ENCODE results near the gene SLC1A1.

SLC1A1 gene

GRCh38 chr9:4581861-4582565, 91.7 kb downstream of the SLC1A1 start:
- no peak for DNase-seq

GRCh38 chr9:4583001-4583400, 92.7 kb downstream of the SLC1A1 start:
- DNase-seq = no peak

- DNase-seq = no peak
Measured at GRCh38 chr9:4584636-4585035, 94.4 kb downstream of the SLC1A1 start.

GRCh38 chr9:4585135-4585534, 94.9 kb downstream of the SLC1A1 start:
- no peak for DNase-seq

GRCh38 chr9:4588721-4589120, 98.5 kb downstream of the SLC1A1 start:
- DNase-seq = no peak

- DNase-seq = no peak
Measured at GRCh38 chr9:4590430-4591122, 100.3 kb downstream of the SLC1A1 start.

GRCh38 chr9:4591123-4591500, 100.8 kb downstream of the SLC1A1 start:
- no peak for DNase-seq

GRCh38 chr9:4592295-4592694, 102.0 kb downstream of the SLC1A1 start:
- DNase-seq = no peak

GRCh38 chr9:4592886-4593285, 102.6 kb downstream of the SLC1A1 start:
- no peak for DNase-seq

- DNase-seq = no peak
Measured at GRCh38 chr9:4594545-4594944, 104.3 kb downstream of the SLC1A1 start.

GRCh38 chr9:4594994-4595393, 104.7 kb downstream of the SLC1A1 start:
- DNase-seq = no peak

- DNase-seq = peak; percentile 54
Measured at GRCh38 chr9:4596165-4596922, 106.1 kb downstream of the SLC1A1 start.

GRCh38 chr9:4600368-4600767, 110.1 kb downstream of the SLC1A1 start:
- no peak for DNase-seq

- DNase-seq = no peak
Measured at GRCh38 chr9:4603830-4604229, 113.6 kb downstream of the SLC1A1 start.

GRCh38 chr9:4604678-4605095, 114.4 kb downstream of the SLC1A1 start:
- DNase-seq = peak; percentile 74

- DNase-seq = peak; percentile 38
Measured at GRCh38 chr9:4606033-4606432, 115.8 kb downstream of the SLC1A1 start.

- DNase-seq = no peak
Measured at GRCh38 chr9:4614627-4615026, 124.4 kb downstream of the SLC1A1 start.

GRCh38 chr9:4615251-4615650, 125.0 kb downstream of the SLC1A1 start:
- DNase-seq = no peak

- DNase-seq = no peak
Measured at GRCh38 chr9:4615778-4616177, 125.5 kb downstream of the SLC1A1 start.

- no peak for DNase-seq
Measured at GRCh38 chr9:4617752-4618151, 127.5 kb downstream of the SLC1A1 start.

- no peak for DNase-seq
Measured at GRCh38 chr9:4618700-4619099, 128.4 kb downstream of the SLC1A1 start.

- no peak for DNase-seq
Measured at GRCh38 chr9:4620057-4620765, 129.9 kb downstream of the SLC1A1 start.

- no peak for DNase-seq
Measured at GRCh38 chr9:4620881-4621555, 130.8 kb downstream of the SLC1A1 start.

Measured in activated gamma-delta T cell treated with Interleukin-2 at 50 U/mL for 16 hours (primary cell).